Measurements from ENCODE around the gene IRS1.

Gene IRS1

GRCh38 chr2:226752887-226753286 is 46.7 kb downstream of the IRS1 start:
- peaks cover 17% of the 10 kb centered on the region for H3K36me3 ChIP-seq (ENCODE audit: insufficient read depth, insufficient read length, low read length)
- DNase-seq (ENCODE audit: low read depth, low spot score) = no peak
- no peaks in the 10 kb centered on the region for H3K9me3 ChIP-seq (ENCODE audit: insufficient read depth, low read length)
- H3K27me3 ChIP-seq (ENCODE audit: insufficient read depth, insufficient read length) = no peaks in the 10 kb centered on the region
- H3K4me1 ChIP-seq (ENCODE audit: insufficient read depth, insufficient read length) = no peaks in the 10 kb centered on the region
- no peak overlapping the region for H3K9ac ChIP-seq (ENCODE audit: insufficient read length, low read depth)
- H3K4me3 ChIP-seq (ENCODE audit: insufficient read length, low read depth) = no peak overlapping the region
- TF ChIP-seq ZNF274 (IDR thresholded peaks at IDR 0.05; ENCODE audit: low read depth, low read length) = no peak
- TF ChIP-seq YY1 (IDR thresholded peaks at IDR 0.05; ENCODE audit: insufficient read depth, insufficient read length) = no peak
- TF ChIP-seq SUZ12 (IDR thresholded peaks at IDR 0.05; ENCODE audit: extremely low read depth, insufficient read depth, insufficient read length) = no peak

GRCh38 chr2:226747288-226747687 is 52.3 kb downstream of the IRS1 start:
- DNase-seq (ENCODE audit: low read depth, low spot score) = no peak
- H3K9ac ChIP-seq (ENCODE audit: insufficient read length, low read depth) = no peak overlapping the region
- H3K36me3 ChIP-seq (ENCODE audit: insufficient read depth, insufficient read length, low read length) = peaks cover 20% of the 10 kb centered on the region
- H3K4me3 ChIP-seq (ENCODE audit: insufficient read length, low read depth) = no peak overlapping the region
- H3K4me1 ChIP-seq (ENCODE audit: insufficient read depth, insufficient read length) = no peaks in the 10 kb centered on the region
- no peak for TF ChIP-seq ZNF274 (IDR thresholded peaks at IDR 0.05; ENCODE audit: low read depth, low read length)
- TF ChIP-seq YY1 (IDR thresholded peaks at IDR 0.05; ENCODE audit: insufficient read depth, insufficient read length) = no peak
- no peak for TF ChIP-seq SUZ12 (IDR thresholded peaks at IDR 0.05; ENCODE audit: extremely low read depth, insufficient read depth, insufficient read length)
- H3K9me3 ChIP-seq (ENCODE audit: insufficient read depth, low read length) = no peaks in the 10 kb centered on the region
- no peaks in the 10 kb centered on the region for H3K27me3 ChIP-seq (ENCODE audit: insufficient read depth, insufficient read length)

GRCh38 chr2:226746196-226746800 is 53.3 kb downstream of the IRS1 start:
- H3K9ac ChIP-seq (ENCODE audit: insufficient read length, low read depth) = no peak overlapping the region
- H3K36me3 ChIP-seq (ENCODE audit: insufficient read depth, insufficient read length, low read length) = peaks cover 20% of the 10 kb centered on the region
- H3K4me1 ChIP-seq (ENCODE audit: insufficient read depth, insufficient read length) = no peaks in the 10 kb centered on the region
- H3K9me3 ChIP-seq (ENCODE audit: insufficient read depth, low read length) = no peaks in the 10 kb centered on the region
- no peak overlapping the region for H3K4me3 ChIP-seq (ENCODE audit: insufficient read length, low read depth)
- no peaks in the 10 kb centered on the region for H3K27me3 ChIP-seq (ENCODE audit: insufficient read depth, insufficient read length)
- DNase-seq (ENCODE audit: low read depth, low spot score) = no peak
- TF ChIP-seq SUZ12 (IDR thresholded peaks at IDR 0.05; ENCODE audit: extremely low read depth, insufficient read depth, insufficient read length) = no peak
- no peak for TF ChIP-seq YY1 (IDR thresholded peaks at IDR 0.05; ENCODE audit: insufficient read depth, insufficient read length)

GRCh38 chr2:226743915-226744314 is 55.7 kb downstream of the IRS1 start:
- H3K4me3 ChIP-seq (ENCODE audit: insufficient read length, low read depth) = no peak overlapping the region
- TF ChIP-seq SUZ12 (IDR thresholded peaks at IDR 0.05; ENCODE audit: extremely low read depth, insufficient read depth, insufficient read length) (no peak), YY1 (IDR thresholded peaks at IDR 0.05; ENCODE audit: insufficient read depth, insufficient read length) (no peak), ZNF274 (IDR thresholded peaks at IDR 0.05; ENCODE audit: low read depth, low read length) (no peak)
- no peak overlapping the region for H3K9ac ChIP-seq (ENCODE audit: insufficient read length, low read depth)
- H3K9me3 ChIP-seq (ENCODE audit: insufficient read depth, low read length) = no peaks in the 10 kb centered on the region
- H3K27me3 ChIP-seq (ENCODE audit: insufficient read depth, insufficient read length) = no peaks in the 10 kb centered on the region
- H3K4me1 ChIP-seq (ENCODE audit: insufficient read depth, insufficient read length) = no peaks in the 10 kb centered on the region
- DNase-seq (ENCODE audit: low read depth, low spot score) = no peak
- H3K36me3 ChIP-seq (ENCODE audit: insufficient read depth, insufficient read length, low read length) = peaks cover 8% of the 10 kb centered on the region

- Histone ChIP-seq H3K9ac (ENCODE audit: insufficient read length, low read depth) (no peak overlapping the region), H3K27me3 (ENCODE audit: insufficient read depth, insufficient read length) (no peaks in the 10 kb centered on the region), H3K4me1 (ENCODE audit: insufficient read depth, insufficient read length) (no peaks in the 10 kb centered on the region), H3K9me3 (ENCODE audit: insufficient read depth, low read length) (no peaks in the 10 kb centered on the region), H3K4me3 (ENCODE audit: insufficient read length, low read depth) (no peak overlapping the region), H3K36me3 (ENCODE audit: insufficient read depth, insufficient read length, low read length) (peaks cover 6% of the 10 kb centered on the region)
- DNase-seq (ENCODE audit: low read depth, low spot score) = no peak
- TF ChIP-seq YY1 (IDR thresholded peaks at IDR 0.05; ENCODE audit: insufficient read depth, insufficient read length) = no peak
- no peak for TF ChIP-seq ZNF274 (IDR thresholded peaks at IDR 0.05; ENCODE audit: low read depth, low read length)
- TF ChIP-seq SUZ12 (IDR thresholded peaks at IDR 0.05; ENCODE audit: extremely low read depth, insufficient read depth, insufficient read length) = no peak
Observed at GRCh38 chr2:226742347-226742746, 57.3 kb downstream of the IRS1 start.

GRCh38 chr2:226740039-226740648 is 59.5 kb downstream of the IRS1 start:
- Histone ChIP-seq H3K36me3 (ENCODE audit: insufficient read depth, insufficient read length, low read length) (peaks cover 13% of the 10 kb centered on the region), H3K4me1 (ENCODE audit: insufficient read depth, insufficient read length) (no peaks in the 10 kb centered on the region), H3K4me3 (ENCODE audit: insufficient read length, low read depth) (no peak overlapping the region), H3K27me3 (ENCODE audit: insufficient read depth, insufficient read length) (no peaks in the 10 kb centered on the region), H3K9me3 (ENCODE audit: insufficient read depth, low read length) (no peaks in the 10 kb centered on the region), H3K9ac (ENCODE audit: insufficient read length, low read depth) (no peak overlapping the region)
- TF ChIP-seq YY1 (IDR thresholded peaks at IDR 0.05; ENCODE audit: insufficient read depth, insufficient read length) (no peak), ZNF274 (IDR thresholded peaks at IDR 0.05; ENCODE audit: low read depth, low read length) (no peak), SUZ12 (IDR thresholded peaks at IDR 0.05; ENCODE audit: extremely low read depth, insufficient read depth, insufficient read length) (no peak)
- no peak for DNase-seq (ENCODE audit: low read depth, low spot score)

GRCh38 chr2:226739545-226740030 is 60.0 kb downstream of the IRS1 start:
- TF ChIP-seq ZNF274 (IDR thresholded peaks at IDR 0.05; ENCODE audit: low read depth, low read length) = no peak
- TF ChIP-seq SUZ12 (IDR thresholded peaks at IDR 0.05; ENCODE audit: extremely low read depth, insufficient read depth, insufficient read length) = no peak
- TF ChIP-seq YY1 (IDR thresholded peaks at IDR 0.05; ENCODE audit: insufficient read depth, insufficient read length) = no peak
- H3K27me3 ChIP-seq (ENCODE audit: insufficient read depth, insufficient read length) = no peaks in the 10 kb centered on the region
- DNase-seq (ENCODE audit: low read depth, low spot score) = no peak
- H3K4me1 ChIP-seq (ENCODE audit: insufficient read depth, insufficient read length) = no peaks in the 10 kb centered on the region
- no peak overlapping the region for H3K9ac ChIP-seq (ENCODE audit: insufficient read length, low read depth)
- H3K9me3 ChIP-seq (ENCODE audit: insufficient read depth, low read length) = no peaks in the 10 kb centered on the region
- H3K4me3 ChIP-seq (ENCODE audit: insufficient read length, low read depth) = no peak overlapping the region
- H3K36me3 ChIP-seq (ENCODE audit: insufficient read depth, insufficient read length, low read length) = peaks cover 18% of the 10 kb centered on the region
